GM12892 (cell line): ENCODE measurements around the gene FGGY.

Source experiments
- POLR2A ChIP-seq: IDR thresholded peaks from 2 replicates; pipeline ENCODE4 v1.6.1; 2011; ENCODE audit warnings: low read depth, low read length, control low read depth
- POLR2AphosphoS5 ChIP-seq: IDR thresholded peaks from 2 replicates; pipeline ENCODE4 v1.6.1; 2011; ENCODE audit warnings: low read depth, low read length, control low read depth

DNA sequence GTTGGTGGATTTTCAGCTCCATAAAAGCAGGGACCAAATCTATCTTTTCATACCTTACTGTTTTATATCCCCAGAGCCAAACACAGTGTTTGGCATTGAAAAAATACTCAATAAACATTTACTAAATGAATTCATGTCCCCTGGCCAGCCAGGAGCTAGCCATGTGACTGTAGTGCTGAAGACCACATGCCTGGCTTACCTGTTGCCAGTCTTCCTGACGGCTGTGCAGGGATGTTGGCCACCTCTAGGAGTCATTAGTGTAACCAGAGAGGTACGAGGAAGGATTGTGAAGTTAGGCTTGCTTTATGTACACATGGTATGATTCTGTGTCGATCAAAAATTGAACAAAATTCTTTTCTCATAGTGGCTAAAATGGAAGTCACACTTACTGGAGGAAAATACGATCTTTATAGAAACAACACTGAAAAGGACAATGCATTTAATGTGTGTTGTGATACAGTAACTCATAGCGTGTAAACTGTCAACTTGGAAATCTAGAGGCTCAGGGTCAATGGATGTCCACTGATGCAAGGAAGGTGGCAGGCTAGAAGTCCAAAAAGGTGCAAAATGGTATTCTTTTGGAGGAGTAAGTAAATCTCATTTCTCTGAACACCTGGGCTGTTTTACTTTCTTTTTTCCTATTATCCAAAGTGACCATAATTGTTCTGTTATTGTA, 60.9 kb downstream of the FGGY start:
- TF ChIP-seq POLR2AphosphoS5 (no peak), POLR2A (no peak)
